Activated B cell treated with CpG ODN at 0.5 μM for 24 hours (primary cell): ENCODE measurements around the gene MYO5A. TPM values are rescaled to one million over a fixed set of nuclear protein-coding genes. Genes with fewer than 3 reads are reported as not detected.
"Not testable (repeated sequence)": the region's sequence is repeated elsewhere in the genome, so short reads cannot be mapped to it uniquely, and the experiment has no call there.

Experiments
- ATAC-seq: fragments of 200-7000 bp; cut with Tn5 transposase; one replicate; pipeline ENCODE4 v1.10.0; 2021; ENCODE audit warnings: low read depth, mild to moderate bottlenecking, moderate library complexity
- CTCF ChIA-PET: fragments of 350-600 bp; sonication (Branson Sonifier 250); formaldehyde crosslinking; loops from one replicate; lab custom pipeline; 2021; ENCODE audit warnings: antibody characterized with exemption; lab: Charles Lee
- POLR2A ChIA-PET: fragments of 350-600 bp; sonication (Branson Sonifier 250); formaldehyde crosslinking; loops from one replicate; lab custom pipeline; 2021; ENCODE audit warnings: antibody characterized with exemption; lab: Charles Lee
- DNase-seq: peaks from one replicate; pipeline ENCODE4 v3.0.0; 2022
- H3K27ac Mint-ChIP-seq: one replicate; pipeline ENCODE4 v1.8.0; 2020; ENCODE audit warnings: mixed read lengths
- H3K27me3 Mint-ChIP-seq: one replicate; pipeline ENCODE4 v1.8.0; 2021; ENCODE audit warnings: mixed read lengths
- H3K36me3 Mint-ChIP-seq: one replicate; pipeline ENCODE4 v1.8.0; 2021; ENCODE audit warnings: low read depth, mixed read lengths
- H3K4me1 Mint-ChIP-seq: one replicate; pipeline ENCODE4 v1.8.0; 2021; ENCODE audit warnings: mixed read lengths
- H3K4me3 Mint-ChIP-seq: one replicate; pipeline ENCODE4 v1.8.0; 2020; ENCODE audit warnings: mild to moderate bottlenecking, mixed read lengths
- H3K9me3 Mint-ChIP-seq: one replicate; pipeline ENCODE4 v1.8.0; 2020; ENCODE audit warnings: mixed read lengths
- CTCF ChIP-seq: fragments of 200-600 bp; IDR thresholded peaks from one replicate; pipeline ENCODE4 v1.8.0; 2022; ENCODE audit warnings: antibody characterized with exemption, mild to moderate bottlenecking
- intact Hi-C: fragments of 100-400 bp; cut with micrococcal nuclease; formaldehyde crosslinking; loops from one replicate; pipeline ENCODE4 v1.15.1; 2024
- total RNA-seq: library from RNA; stranded (reverse); gene quantifications from 2 replicates; pipeline ENCODE4 v1.2.3, GENCODE V29; 2022

Gene MYO5A
- total RNA-seq, 1 donor from 2014 or later = 49.1 TPM

GRCh38 chr15:52515343-52515742 lies 13.3 kb downstream of the MYO5A start:
- intact Hi-C loops = no loop called here
- no peak overlapping the region for H3K27ac Mint-ChIP-seq
- CTCF ChIA-PET = interaction anchor here (0.9 to 1.1 kb wide), 2 partner anchors 8 to 70 kb away, joined by 3 read pairs; no protein-coding TSS in a partner anchor
- no peak for ATAC-seq
- H3K4me1 Mint-ChIP-seq = peaks cover 29% of the 10 kb centered on the region
- H3K27me3 Mint-ChIP-seq = no peaks in the 10 kb centered on the region
- DNase-seq = no peak
- TF ChIP-seq CTCF = no peak
- no peaks in the 10 kb centered on the region for H3K9me3 Mint-ChIP-seq
- H3K36me3 Mint-ChIP-seq = no peaks in the 10 kb centered on the region
- H3K4me3 Mint-ChIP-seq = no peak overlapping the region
- POLR2A ChIA-PET = no interaction called here

- Mint-ChIP-seq H3K9me3 (no peaks in the 10 kb centered on the region), H3K36me3 (no peaks in the 10 kb centered on the region), H3K4me1 (peaks cover 30% of the 10 kb centered on the region), H3K4me3 (no peak overlapping the region), H3K27ac (no peak overlapping the region), H3K27me3 (no peaks in the 10 kb centered on the region)
- ChIA-PET POLR2A (no interaction called here), CTCF (interaction anchor here (0.9 to 1.1 kb wide), 2 partner anchors 9 to 71 kb away, joined by 3 read pairs; no protein-coding TSS in a partner anchor)
- ATAC-seq (no peak), DNase-seq (no peak)
- TF ChIP-seq CTCF = no peak
- intact Hi-C loops = no loop called here
Measured at GRCh38 chr15:52514482-52514881, 14.2 kb downstream of the MYO5A start.

- H3K9me3 Mint-ChIP-seq, H3K36me3 Mint-ChIP-seq, DNase-seq, H3K4me3 Mint-ChIP-seq, H3K27me3 Mint-ChIP-seq, ATAC-seq, CTCF ChIA-PET, intact Hi-C loops, H3K27ac Mint-ChIP-seq: not testable (repeated sequence)
- peaks cover 31% of the 10 kb centered on the region for H3K4me1 Mint-ChIP-seq
- POLR2A ChIA-PET = interaction anchor here (1.1 kb wide), 1 partner anchor 79 kb away, joined by 5 read pairs; no protein-coding TSS in a partner anchor
Measured at GRCh38 chr15:52512869-52513268, 15.8 kb downstream of the MYO5A start.

- H3K4me1 Mint-ChIP-seq = peaks cover 36% of the 10 kb centered on the region
- no peaks in the 10 kb centered on the region for H3K36me3 Mint-ChIP-seq
- H3K4me3 Mint-ChIP-seq = no peak overlapping the region
- no peaks in the 10 kb centered on the region for H3K27me3 Mint-ChIP-seq
- DNase-seq (no peak), ATAC-seq (no peak)
- intact Hi-C loops = no loop called here
- TF ChIP-seq CTCF = no peak
- CTCF ChIA-PET = no interaction called here
- H3K9me3 Mint-ChIP-seq = no peaks in the 10 kb centered on the region
- POLR2A ChIA-PET = interaction anchor here (1.2 kb wide), 1 partner anchor 13 kb away, joined by 4 read pairs; no protein-coding TSS in a partner anchor
- no peak overlapping the region for H3K27ac Mint-ChIP-seq
Measured at GRCh38 chr15:52511084-52511483, 17.6 kb downstream of the MYO5A start.

- Mint-ChIP-seq H3K4me1 (peaks cover 45% of the 10 kb centered on the region), H3K4me3 (no peak overlapping the region), H3K9me3 (no peaks in the 10 kb centered on the region), H3K27me3 (no peaks in the 10 kb centered on the region), H3K27ac (peak overlapping the region; percentile 41), H3K36me3 (no peaks in the 10 kb centered on the region)
- CTCF ChIA-PET = no interaction called here
- no peak for TF ChIP-seq CTCF
- ATAC-seq (no peak), DNase-seq (no peak)
- POLR2A ChIA-PET = interaction anchor here (1.1 kb wide), 1 partner anchor 201 kb away, joined by 3 read pairs; no protein-coding TSS in a partner anchor
- intact Hi-C loops = no loop called here
Measured at GRCh38 chr15:52509500-52510245, 19.0 kb downstream of the MYO5A start.
